Cardiac fibroblast (primary cell): ENCODE measurements around the gene NUP42.
"Not testable (repeated sequence)": the region's sequence is repeated elsewhere in the genome, so short reads cannot be mapped to it uniquely, and the experiment has no call there.

Experiments used
- DNase-seq, 2 donors: peaks; one replicate each; pipeline versions ENCODE4 v3.0.0 to v3.0.0-alpha.2; 2010; ENCODE audit warnings: low read depth in 2 of 2
- H3K4me3 ChIP-seq, 2 donors: replicated peaks in 1 of 2; 1 replicate in 1 of 2; 2 replicates in 1 of 2; pipeline ENCODE4 v1.5.1; 2011; ENCODE audit warnings: low read depth in 2 of 2, low read length in 2 of 2, mild to moderate bottlenecking in 2 of 2, moderate library complexity in 1 of 2
- CTCF ChIP-seq: IDR thresholded peaks from one replicate; pipeline ENCODE4 v1.5.1; 2011; ENCODE audit warnings: low read depth, mild to moderate bottlenecking, low read length, inconsistent platforms

The NUP42 gene

GRCh38 chr7:23184291-23184690, 2.4 kb downstream of the NUP42 start:
- no peak overlapping the region for H3K4me3 ChIP-seq

GRCh38 chr7:23184709-23185359, 3.0 kb downstream of the NUP42 start:
- TF ChIP-seq CTCF, result peak; percentile 56
- H3K4me3 ChIP-seq, result no peak overlapping the region
- DNase-seq, result peak; percentile 64 to 75

More at GRCh38 chr7:23184291-23184690, 2.4 kb downstream of the NUP42 start:
- no peak for TF ChIP-seq CTCF
- DNase-seq, result no peak

GRCh38 chr7:23185980-23186379, 4.1 kb downstream of the NUP42 start:
- TF ChIP-seq CTCF, result no peak
- no peak for DNase-seq
- no peak overlapping the region for H3K4me3 ChIP-seq

GRCh38 chr7:23191022-23191421, 9.2 kb downstream of the NUP42 start:
- no peak for TF ChIP-seq CTCF
- H3K4me3 ChIP-seq, result no peak overlapping the region
- no peak for DNase-seq

GRCh38 chr7:23193650-23194227, 11.9 kb downstream of the NUP42 start:
- not testable (repeated sequence) for H3K4me3 ChIP-seq, DNase-seq

- no peak overlapping the region for H3K4me3 ChIP-seq
- DNase-seq, result no peak
- TF ChIP-seq CTCF, result no peak
These were observed 14.5 kb downstream of the NUP42 start for GRCh38 chr7:23196306-23196705.

GRCh38 chr7:23197745-23198144, 15.9 kb downstream of the NUP42 start:
- not testable (repeated sequence) for DNase-seq, H3K4me3 ChIP-seq

- DNase-seq, result no peak
- no peak for TF ChIP-seq CTCF
- H3K4me3 ChIP-seq, result no peak overlapping the region
These were observed 18.5 kb downstream of the NUP42 start for GRCh38 chr7:23200331-23200730.
